ENCODE data around the gene VPS45. TPM values are rescaled to one million over a fixed set of nuclear protein-coding genes. Genes with fewer than 3 reads are reported as not detected.

Gene VPS45
- total RNA-seq, 1 experiment from 2014 or later = 47.8 TPM

GRCh38 chr1:150194381-150195031 lies 126.9 kb downstream of the VPS45 start:
- no peak overlapping the region for H3K9ac ChIP-seq (ENCODE audit: low read length)

More at GRCh38 chr1:150194381-150195031, 126.9 kb downstream of the VPS45 start:
- Histone ChIP-seq H3K27me3 (ENCODE audit: low read length) (no peaks in the 10 kb centered on the region), H4K20me1 (ENCODE audit: low read length) (no peaks in the 10 kb centered on the region), H3K27ac (ENCODE audit: low read length) (no peak overlapping the region), H3K79me2 (ENCODE audit: low read length) (no peaks in the 10 kb centered on the region), H3K4me1 (ENCODE audit: insufficient read depth, low read length) (peaks cover 8% of the 10 kb centered on the region), H3F3A (ENCODE audit: low read length, unreplicated experiment) (no peaks in the 10 kb centered on the region), H3K4me3 (ENCODE audit: low read length) (no peak overlapping the region), H2AFZ (ENCODE audit: low read length) (no peak overlapping the region), H3K9me3 (ENCODE audit: low read length) (no peaks in the 10 kb centered on the region), H3K36me3 (ENCODE audit: low read depth, low read length) (no peaks in the 10 kb centered on the region), H3K4me2 (ENCODE audit: low read length) (no peak overlapping the region), H3K9me2 (replicated peaks; ENCODE audit: low read length) (no peaks in the 10 kb centered on the region)
- TF ChIP-seq CTCF (conservative IDR thresholded peaks at IDR 0.05; ENCODE audit: low read depth, low read length) (no peak), EZH2 (IDR thresholded peaks at IDR 0.05; ENCODE audit: low read length, unreplicated experiment) (no peak), EZH2phosphoT487 (IDR thresholded peaks at IDR 0.05; ENCODE audit: borderline replicate concordance, low read length) (no peak)
- POLR2A ChIA-PET (ENCODE audit: unreplicated experiment) = no interaction called here
- DNase-seq (no peak), ATAC-seq (no peak)
- intact Hi-C loops (cut with micrococcal nuclease) = no loop called here
- CTCF ChIA-PET = no interaction called here
- no TSS peak for BruUV-seq (replicated peaks)

Other genes with a start within 250 kb of the VPS45 start
- 27.6 and 38.6 TPM in 2 replicates for gene BOLA1, start 168.2 kb upstream of the VPS45 start, total RNA-seq (2014; rRNA removed)
- not detected in 2 replicates for gene SV2A, start 149.9 kb upstream of the VPS45 start, total RNA-seq (2014; rRNA removed)
- 23.5 and 28.1 TPM in 2 replicates for gene SF3B4, start 140.0 kb upstream of the VPS45 start, total RNA-seq (2014; rRNA removed)
- 5.1 and 7.0 TPM in 2 replicates for gene MTMR11, start 130.9 kb upstream of the VPS45 start, total RNA-seq (2014; rRNA removed)
- gene OTUD7B, start 57.0 kb upstream of the VPS45 start, total RNA-seq (2014; rRNA removed) = 11.5 and 14.6 TPM in 2 replicates
- 13.8 and 29.5 TPM in 2 replicates for gene PLEKHO1, start 82.1 kb downstream of the VPS45 start, total RNA-seq (2014; rRNA removed)
- gene ANP32E, start 168.3 kb downstream of the VPS45 start, total RNA-seq (2014; rRNA removed) = 42.0 and 47.4 TPM in 2 replicates
- not detected in 2 replicates for gene CA14, start 190.0 kb downstream of the VPS45 start, total RNA-seq (2014; rRNA removed)
- gene APH1A, start 201.2 kb downstream of the VPS45 start, total RNA-seq (2014; rRNA removed) = 211 and 222 TPM in 2 replicates
- gene C1orf54, start 205.0 kb downstream of the VPS45 start, total RNA-seq (2014; rRNA removed) = 0.98 TPM in 1 of 2 replicates, not detected in the other
- gene CIART, start 214.8 kb downstream of the VPS45 start, total RNA-seq (2014; rRNA removed) = 19.0 and 27.0 TPM in 2 replicates
- gene MRPS21, start 226.1 kb downstream of the VPS45 start, total RNA-seq (2014; rRNA removed) = 109 and 124 TPM in 2 replicates

All from PC-3 (cell line).